Activated CD8-positive, alpha-beta T cell treated with anti-CD3 and anti-CD28 coated beads for 36 hours (primary cell): ENCODE data around the gene NACAD. TPM values are rescaled to one million over a fixed set of nuclear protein-coding genes. Genes with fewer than 3 reads are reported as not detected.

ENCODE experiments used
- ATAC-seq: fragments of 200-7000 bp; cut with Tn5 transposase; one replicate; pipeline ENCODE4 v1.10.0; 2021; ENCODE audit warnings: mild to moderate bottlenecking, moderate library complexity
- CTCF ChIA-PET: fragments of 350-600 bp; sonication (Branson Sonifier 250); formaldehyde crosslinking; loops from one replicate; lab custom pipeline; 2021; ENCODE audit warnings: antibody characterized with exemption; lab: Charles Lee
- POLR2A ChIA-PET: fragments of 350-600 bp; sonication (Branson Sonifier 250); formaldehyde crosslinking; loops from one replicate; lab custom pipeline; 2021; ENCODE audit warnings: antibody characterized with exemption; lab: Charles Lee
- DNase-seq: peaks from one replicate; pipeline ENCODE4 v3.0.0-alpha.2; 2020
- H3K27ac Mint-ChIP-seq: one replicate; pipeline ENCODE4 v1.8.0; 2021; ENCODE audit warnings: mild to moderate bottlenecking, mixed read lengths
- H3K27me3 Mint-ChIP-seq: one replicate; pipeline ENCODE4 v1.8.0; 2021; ENCODE audit warnings: mixed read lengths
- H3K36me3 Mint-ChIP-seq: one replicate; pipeline ENCODE4 v1.8.0; 2021; ENCODE audit warnings: low read depth, mixed read lengths
- H3K4me1 Mint-ChIP-seq: one replicate; pipeline ENCODE4 v1.8.0; 2021; ENCODE audit warnings: low read depth, mixed read lengths
- H3K4me3 Mint-ChIP-seq: one replicate; pipeline ENCODE4 v1.8.0; 2021; ENCODE audit warnings: mild to moderate bottlenecking, moderate library complexity, mixed read lengths
- H3K9me3 Mint-ChIP-seq: one replicate; pipeline ENCODE4 v1.8.0; 2021; ENCODE audit warnings: mixed read lengths
- intact Hi-C: fragments of 100-400 bp; cut with micrococcal nuclease; formaldehyde crosslinking; loops from one replicate; pipeline ENCODE4 v1.10.0; 2022
- total RNA-seq, 2 experiments: library from RNA; stranded (reverse); gene quantifications; one replicate each; pipeline ENCODE4 v1.2.3, GENCODE V29; 2021
- TF ChIP-seq, protein P1 (sequence below): fragments of 200-600 bp; IDR thresholded peaks from one replicate; pipeline ENCODE4 v1.8.0; 2022; ENCODE audit warnings: antibody characterized with exemption, mild to moderate bottlenecking

Gene NACAD
- total RNA-seq, 2 experiments from 2014 or later = 0.31 to 0.50 TPM

DNA sequence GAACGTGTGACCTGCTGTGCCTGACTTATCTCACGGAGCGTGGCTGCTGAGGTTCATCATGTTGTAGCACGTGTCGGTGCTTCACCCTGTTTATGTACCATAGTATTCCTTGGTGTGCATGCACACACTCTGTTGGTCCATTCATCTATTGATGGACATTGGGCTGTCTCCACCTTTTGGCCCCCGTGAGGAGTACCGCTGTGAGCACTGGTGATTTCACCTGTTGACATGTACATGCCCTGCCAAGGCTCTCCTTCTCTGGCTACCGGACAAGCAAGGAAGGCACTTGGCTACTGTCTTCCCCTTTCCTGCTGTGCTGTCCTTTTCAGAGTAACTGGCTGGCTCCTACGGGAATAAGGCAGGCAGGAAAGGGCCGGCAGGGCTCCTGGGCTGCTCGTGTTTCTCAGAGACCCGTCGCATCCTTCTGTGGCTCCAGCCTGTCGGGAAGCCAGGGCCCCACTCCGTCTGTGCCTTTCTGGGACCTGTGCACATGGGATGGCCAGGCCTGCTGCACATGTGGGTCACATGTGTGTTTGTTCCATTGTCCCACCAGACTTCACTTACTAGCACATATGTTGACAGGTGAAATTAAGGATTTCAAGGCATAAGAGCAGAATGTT lies 40.5 kb upstream of the NACAD start:
- TF ChIP-seq, protein P1, sequence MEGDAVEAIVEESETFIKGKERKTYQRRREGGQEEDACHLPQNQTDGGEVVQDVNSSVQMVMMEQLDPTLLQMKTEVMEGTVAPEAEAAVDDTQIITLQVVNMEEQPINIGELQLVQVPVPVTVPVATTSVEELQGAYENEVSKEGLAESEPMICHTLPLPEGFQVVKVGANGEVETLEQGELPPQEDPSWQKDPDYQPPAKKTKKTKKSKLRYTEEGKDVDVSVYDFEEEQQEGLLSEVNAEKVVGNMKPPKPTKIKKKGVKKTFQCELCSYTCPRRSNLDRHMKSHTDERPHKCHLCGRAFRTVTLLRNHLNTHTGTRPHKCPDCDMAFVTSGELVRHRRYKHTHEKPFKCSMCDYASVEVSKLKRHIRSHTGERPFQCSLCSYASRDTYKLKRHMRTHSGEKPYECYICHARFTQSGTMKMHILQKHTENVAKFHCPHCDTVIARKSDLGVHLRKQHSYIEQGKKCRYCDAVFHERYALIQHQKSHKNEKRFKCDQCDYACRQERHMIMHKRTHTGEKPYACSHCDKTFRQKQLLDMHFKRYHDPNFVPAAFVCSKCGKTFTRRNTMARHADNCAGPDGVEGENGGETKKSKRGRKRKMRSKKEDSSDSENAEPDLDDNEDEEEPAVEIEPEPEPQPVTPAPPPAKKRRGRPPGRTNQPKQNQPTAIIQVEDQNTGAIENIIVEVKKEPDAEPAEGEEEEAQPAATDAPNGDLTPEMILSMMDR = no peak
- H3K9me3 Mint-ChIP-seq = no peaks in the 10 kb centered on the region
- H3K36me3 Mint-ChIP-seq = no peaks in the 10 kb centered on the region
- intact Hi-C loops = no loop called here
- POLR2A ChIA-PET = no interaction called here
- H3K4me3 Mint-ChIP-seq = no peak overlapping the region
- no peaks in the 10 kb centered on the region for H3K27me3 Mint-ChIP-seq
- no peak for DNase-seq
- H3K27ac Mint-ChIP-seq = no peak overlapping the region
- no peaks in the 10 kb centered on the region for H3K4me1 Mint-ChIP-seq
- CTCF ChIA-PET = no interaction called here
- ATAC-seq = no peak

GRCh38 chr7:45126920-45127319 lies 38.2 kb upstream of the NACAD start:
- POLR2A ChIA-PET = interaction anchor here (0.6 to 1.4 kb wide), 3 partner anchors 15 to 267 kb away, joined by 3 to 5 read pairs (median 5); partner anchors contain the start of gene TBRG4
- no peaks in the 10 kb centered on the region for H3K9me3 Mint-ChIP-seq
- intact Hi-C loops = no loop called here
- no peak overlapping the region for H3K4me3 Mint-ChIP-seq
- DNase-seq = no peak
- no peak overlapping the region for H3K27ac Mint-ChIP-seq
- H3K4me1 Mint-ChIP-seq = peaks cover 13% of the 10 kb centered on the region
- no peaks in the 10 kb centered on the region for H3K27me3 Mint-ChIP-seq
- CTCF ChIA-PET = interaction anchor here (1.8 kb wide), 1 partner anchor 9 kb away, joined by 6 read pairs; no protein-coding TSS in a partner anchor
- TF ChIP-seq, protein P1 = no peak
- no peaks in the 10 kb centered on the region for H3K36me3 Mint-ChIP-seq
- no peak for ATAC-seq

DNA sequence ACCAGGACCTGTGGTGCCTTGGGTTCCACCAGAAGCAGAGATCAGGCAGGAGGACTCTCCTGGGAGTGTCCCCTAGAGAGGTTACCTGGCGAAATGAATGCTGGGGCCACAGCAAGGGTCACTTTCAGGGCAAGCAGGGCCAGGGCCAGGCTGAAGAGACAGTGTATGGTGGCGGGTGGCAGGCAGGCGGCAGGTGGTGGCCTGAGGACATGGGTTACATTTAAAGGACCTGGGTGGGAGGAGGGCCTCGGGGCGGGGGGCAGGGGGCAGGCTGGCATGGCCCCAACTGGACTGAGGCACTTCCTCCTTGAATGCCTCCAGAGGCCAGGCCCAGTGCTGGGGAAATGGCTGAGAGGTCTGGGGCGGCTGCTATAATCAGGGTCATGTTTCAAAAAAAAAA lies 37.4 kb upstream of the NACAD start:
- POLR2A ChIA-PET = interaction anchor here (0.6 to 0.7 kb wide), 2 partner anchors 15 to 267 kb away, joined by 3 to 5 read pairs; partner anchors contain the start of gene TBRG4
- H3K27ac Mint-ChIP-seq = no peak overlapping the region
- TF ChIP-seq, protein P1 = no peak

DNA sequence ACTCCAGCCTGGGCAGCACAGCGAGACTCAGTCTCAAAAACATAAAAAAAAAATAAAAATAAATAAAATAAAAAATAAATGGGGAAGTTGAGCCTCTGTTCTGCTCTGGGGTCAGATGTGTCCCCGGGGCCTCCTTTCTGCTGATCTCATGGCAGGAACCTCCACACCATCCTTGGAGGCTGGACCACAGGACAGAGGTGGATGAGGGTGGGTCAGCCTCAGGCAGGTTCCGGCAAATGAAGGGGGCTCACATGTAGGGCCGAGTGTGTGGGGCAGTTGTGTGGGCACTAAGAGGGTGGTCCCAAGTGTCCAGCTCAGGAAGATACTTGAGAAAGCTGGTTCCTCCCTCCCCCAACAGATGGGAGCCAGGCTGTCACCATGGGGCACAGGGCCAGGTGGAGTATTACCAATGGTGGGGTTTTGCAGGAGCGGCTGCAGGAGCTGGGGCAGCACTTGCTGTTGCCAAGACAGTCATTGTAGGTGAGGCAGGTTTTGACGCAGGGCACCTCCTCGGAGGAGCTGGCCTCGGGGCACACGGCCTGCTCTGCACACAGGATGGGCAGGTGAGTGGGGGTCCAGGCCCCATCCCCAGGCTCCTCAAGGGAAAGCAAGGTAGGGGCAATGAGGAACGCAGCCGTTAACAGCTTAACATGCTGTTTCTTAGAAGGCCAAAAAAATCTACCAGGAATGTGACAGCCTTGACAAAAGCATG lies 36.6 kb upstream of the NACAD start:
- POLR2A ChIA-PET = interaction anchor here (0.5 to 0.8 kb wide), 3 partner anchors 10 to 16 kb away, joined by 3 read pairs; partner anchors contain the start of gene TBRG4
- Mint-ChIP-seq H3K4me1 (peaks cover 13% of the 10 kb centered on the region), H3K27me3 (no peaks in the 10 kb centered on the region), H3K36me3 (no peaks in the 10 kb centered on the region), H3K4me3 (no peak overlapping the region), H3K27ac (no peak overlapping the region), H3K9me3 (no peaks in the 10 kb centered on the region)
- CTCF ChIA-PET = interaction anchor here (6.3 kb wide), 1 partner anchor 11 kb away, joined by 41 read pairs; no protein-coding TSS in a partner anchor
- no peak for ATAC-seq
- DNase-seq = no peak
- intact Hi-C loops = no loop called here
- TF ChIP-seq, protein P1 = no peak

More for the DNA sequence above, 37.4 kb upstream of the NACAD start:
- no peak for DNase-seq
- Mint-ChIP-seq H3K9me3 (no peaks in the 10 kb centered on the region), H3K36me3 (no peaks in the 10 kb centered on the region), H3K4me3 (no peak overlapping the region), H3K27me3 (no peaks in the 10 kb centered on the region), H3K4me1 (peaks cover 13% of the 10 kb centered on the region)
- CTCF ChIA-PET = interaction anchor here (6.3 kb wide), 1 partner anchor 10 kb away, joined by 41 read pairs; no protein-coding TSS in a partner anchor
- intact Hi-C loops = no loop called here
- no peak for ATAC-seq
